ENCODE results near the gene C12orf76. TPM values are rescaled to one million over a fixed set of nuclear protein-coding genes. Genes with fewer than 3 reads are reported as not detected.

Gene C12orf76
- total and polyA plus RNA-seq, 2 experiments from 2014 or later = 14.3 to 14.5 TPM

GRCh38 chr12:110038741-110039084 is 9.6 kb downstream of the C12orf76 start:
- H3K4me2 ChIP-seq = no peak overlapping the region
- Mint-ChIP-seq H3K4me3 (no peak overlapping the region), H3K36me3 (ENCODE audit: low read depth) (peaks cover 7% of the 10 kb centered on the region; the same call in 2 of the 3 replicates), H3K27me3 (ENCODE audit: insufficient read depth, low read depth, poor library complexity) (no peaks in the 10 kb centered on the region), H3K9me3 (no peaks in the 10 kb centered on the region), H3K4me1 (peaks cover 21% of the 10 kb centered on the region), H3K27ac (peak overlapping the region; percentile 25; the same call in 1 of the 2 replicates)
- H4K20me1 ChIP-seq (replicated peaks; ENCODE audit: insufficient read depth) = peaks cover 6% of the 10 kb centered on the region; the same call in 1 of the 2 replicates
- H2AFZ ChIP-seq = no peak overlapping the region
- no peak for ATAC-seq
- no peaks in the 10 kb centered on the region for H3K27me3 ChIP-seq (ENCODE audit: insufficient read depth)
- TF ChIP-seq REST (IDR thresholded peaks at IDR 0.05; ENCODE audit: unreplicated experiment) (no peak), ZNF462 (CRISPR knock-in tag; IDR thresholded peaks at IDR 0.05) (no peak), CTCF (conservative IDR thresholded peaks at IDR 0.05; ENCODE audit: low read depth in 2 of 2) (no peak), JUNB (IDR thresholded peaks at IDR 0.05; ENCODE audit: unreplicated experiment) (no peak), EZH2phosphoT487 (IDR thresholded peaks at IDR 0.05; ENCODE audit: unreplicated experiment) (no peak), POLR2AphosphoS5 (IDR thresholded peaks at IDR 0.05; ENCODE audit: low read depth) (no peak), EZH2 (IDR thresholded peaks at IDR 0.05; ENCODE audit: low read depth, unreplicated experiment) (no peak), STAT1 (IDR thresholded peaks at IDR 0.05; ENCODE audit: unreplicated experiment) (no peak)
- H3K4me3 ChIP-seq = no peak overlapping the region
- H3K9me2 ChIP-seq (ENCODE audit: insufficient read depth) = no peaks in the 10 kb centered on the region
- no peak for DNase-seq (ENCODE audit: low spot score)
- H3K79me2 ChIP-seq (replicated peaks; ENCODE audit: insufficient read depth) = peaks cover 13% of the 10 kb centered on the region; the same call in 1 of the 2 replicates
- no peaks in the 10 kb centered on the region; the same call in 1 of the 2 replicates for H3K36me3 ChIP-seq (ENCODE audit: insufficient read depth)
- peak overlapping the region; percentile 81 for H3K27ac ChIP-seq (ENCODE audit: low read depth)
- peaks cover 7% of the 10 kb centered on the region; the same call in 1 of the 2 replicates for H3K4me1 ChIP-seq (ENCODE audit: insufficient read depth)
- H3F3A ChIP-seq (replicated peaks; ENCODE audit: low read depth) = no peaks in the 10 kb centered on the region

All from GM23338 (cell line).